Right atrium auricular region (tissue), 2 donors: ENCODE results near the gene ARSK. TPM values are rescaled to one million over a fixed set of nuclear protein-coding genes. Genes with fewer than 3 reads are reported as not detected.

ENCODE experiments used
- DNase-seq: peaks from one replicate; pipeline ENCODE4 v3.0.0-alpha.2; 2019; ENCODE audit warnings: low spot score
- H3K27ac ChIP-seq, 2 donors: fragments of 200-600 bp; sonication (generic); 1 replicate in 1 of 2; 2 replicates in 1 of 2; pipeline ENCODE4 v1.5.1; 2016 to 2019
- H3K27me3 ChIP-seq, 2 donors: fragments of 200-600 bp; sonication (generic); one replicate each; pipeline versions ENCODE4 v1.5.1 to v1.6.0; 2017 to 2019
- H3K36me3 ChIP-seq: fragments of 200-600 bp; sonication (generic); one replicate; pipeline ENCODE4 v1.5.1; 2016
- H3K4me1 ChIP-seq, 2 donors: fragments of 200-600 bp; sonication (generic); one replicate each; pipeline versions ENCODE4 v1.5.1 to v1.6.0; 2017 to 2019
- H3K4me3 ChIP-seq, 2 donors: fragments of 200-600 bp; sonication (generic); 1 replicate in 1 of 2; 2 replicates in 1 of 2; pipeline ENCODE4 v1.5.1; 2017 to 2019; ENCODE audit warnings: mild to moderate bottlenecking in 1 of 2, moderate library complexity in 1 of 2
- H3K9me3 ChIP-seq, 2 donors: fragments of 200-600 bp; sonication (generic); one replicate each; pipeline ENCODE4 v1.5.1; 2019
- total RNA-seq, 2 donors: library from RNA; depleted of rRNA; stranded (reverse); fragments of >200 nt; gene quantifications; one replicate each; pipeline ENCODE4 v1.1.0, GENCODE V29; 2016
- TF ChIP-seq, protein P1 (sequence below), 2 donors: fragments of 200-600 bp; sonication (generic); IDR thresholded peaks; one replicate each; pipeline ENCODE4 v1.5.1; 2019; ENCODE audit warnings: antibody characterized with exemption in 2 of 2

The ARSK gene
- total RNA-seq, 2 donors from 2014 or later, result 3.7 to 6.0 TPM

DNA sequence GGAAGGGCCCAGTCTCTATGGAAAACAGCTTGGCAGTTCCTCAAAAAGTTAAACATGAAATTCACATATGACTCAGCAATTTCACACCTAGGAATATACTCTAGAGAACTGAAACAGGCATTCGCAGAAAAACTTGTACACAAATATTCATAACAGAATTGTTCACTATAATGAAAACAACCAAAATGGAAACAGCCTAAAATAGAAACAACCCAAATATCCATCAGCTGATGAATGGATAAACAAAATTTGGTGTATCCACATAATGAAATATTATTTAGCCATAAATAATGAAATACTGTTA is 60.2 kb downstream of the ARSK start:
- TF ChIP-seq, protein P1, sequence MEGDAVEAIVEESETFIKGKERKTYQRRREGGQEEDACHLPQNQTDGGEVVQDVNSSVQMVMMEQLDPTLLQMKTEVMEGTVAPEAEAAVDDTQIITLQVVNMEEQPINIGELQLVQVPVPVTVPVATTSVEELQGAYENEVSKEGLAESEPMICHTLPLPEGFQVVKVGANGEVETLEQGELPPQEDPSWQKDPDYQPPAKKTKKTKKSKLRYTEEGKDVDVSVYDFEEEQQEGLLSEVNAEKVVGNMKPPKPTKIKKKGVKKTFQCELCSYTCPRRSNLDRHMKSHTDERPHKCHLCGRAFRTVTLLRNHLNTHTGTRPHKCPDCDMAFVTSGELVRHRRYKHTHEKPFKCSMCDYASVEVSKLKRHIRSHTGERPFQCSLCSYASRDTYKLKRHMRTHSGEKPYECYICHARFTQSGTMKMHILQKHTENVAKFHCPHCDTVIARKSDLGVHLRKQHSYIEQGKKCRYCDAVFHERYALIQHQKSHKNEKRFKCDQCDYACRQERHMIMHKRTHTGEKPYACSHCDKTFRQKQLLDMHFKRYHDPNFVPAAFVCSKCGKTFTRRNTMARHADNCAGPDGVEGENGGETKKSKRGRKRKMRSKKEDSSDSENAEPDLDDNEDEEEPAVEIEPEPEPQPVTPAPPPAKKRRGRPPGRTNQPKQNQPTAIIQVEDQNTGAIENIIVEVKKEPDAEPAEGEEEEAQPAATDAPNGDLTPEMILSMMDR (IDR thresholded peaks at IDR 0.05), result no peak
- Histone ChIP-seq H3K9me3 (peaks cover 0 to 12% of the 10 kb centered on the region in 2 donors), H3K27me3 (no peaks in the 10 kb centered on the region), H3K27ac (no peak overlapping the region), H3K4me1 (peaks cover 0 to 3% of the 10 kb centered on the region in 2 donors), H3K36me3 (no peaks in the 10 kb centered on the region), H3K4me3 (no peak overlapping the region)
- DNase-seq, result no peak

DNA sequence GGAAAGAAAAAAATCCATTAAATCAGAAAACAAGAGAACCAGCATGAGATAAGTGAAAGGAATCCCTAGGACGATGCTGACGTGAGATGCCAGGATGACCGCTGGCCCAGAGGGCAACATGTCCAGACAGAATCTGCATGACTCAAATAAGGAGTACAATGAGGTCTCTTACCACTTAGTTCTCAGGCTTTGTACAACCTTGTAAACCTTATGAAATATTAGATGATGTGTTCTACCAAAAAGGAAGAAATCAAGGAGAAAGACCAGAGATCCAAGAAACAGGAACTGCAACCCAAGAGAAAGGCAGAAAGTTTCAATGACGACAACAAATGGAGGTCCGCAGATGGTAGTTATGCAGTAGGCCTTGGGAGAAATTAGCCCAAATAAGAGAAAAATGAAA is 62.2 kb downstream of the ARSK start:
- no peak for DNase-seq
- Histone ChIP-seq H3K9me3 (peaks cover 0 to 12% of the 10 kb centered on the region in 2 donors), H3K36me3 (no peaks in the 10 kb centered on the region), H3K4me3 (no peak overlapping the region), H3K27ac (no peak overlapping the region), H3K4me1 (peaks cover 0 to 16% of the 10 kb centered on the region in 2 donors), H3K27me3 (no peaks in the 10 kb centered on the region)
- TF ChIP-seq, protein P1 (IDR thresholded peaks at IDR 0.05), result no peak

DNA sequence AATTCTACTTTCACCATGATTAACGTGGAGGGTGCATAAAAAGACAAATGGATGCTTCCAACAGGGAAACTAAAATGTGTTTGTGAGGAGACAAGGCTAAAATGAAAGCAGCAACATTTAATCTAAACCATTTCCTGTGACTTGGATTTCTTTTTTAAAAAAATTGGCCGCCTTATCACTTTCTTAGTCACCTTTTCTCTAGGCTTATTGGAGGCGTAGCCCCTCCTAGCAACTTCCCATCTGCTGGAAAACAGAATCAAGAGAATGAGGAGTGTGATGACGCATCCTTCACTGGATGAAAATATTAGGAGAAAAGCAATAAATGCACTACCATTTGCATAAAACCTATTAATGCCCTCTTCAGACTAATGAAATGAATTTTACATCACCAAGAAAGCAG is 64.2 kb downstream of the ARSK start:
- Histone ChIP-seq H3K4me1 (peaks cover 0 to 16% of the 10 kb centered on the region in 2 donors), H3K27me3 (no peaks in the 10 kb centered on the region)

DNA sequence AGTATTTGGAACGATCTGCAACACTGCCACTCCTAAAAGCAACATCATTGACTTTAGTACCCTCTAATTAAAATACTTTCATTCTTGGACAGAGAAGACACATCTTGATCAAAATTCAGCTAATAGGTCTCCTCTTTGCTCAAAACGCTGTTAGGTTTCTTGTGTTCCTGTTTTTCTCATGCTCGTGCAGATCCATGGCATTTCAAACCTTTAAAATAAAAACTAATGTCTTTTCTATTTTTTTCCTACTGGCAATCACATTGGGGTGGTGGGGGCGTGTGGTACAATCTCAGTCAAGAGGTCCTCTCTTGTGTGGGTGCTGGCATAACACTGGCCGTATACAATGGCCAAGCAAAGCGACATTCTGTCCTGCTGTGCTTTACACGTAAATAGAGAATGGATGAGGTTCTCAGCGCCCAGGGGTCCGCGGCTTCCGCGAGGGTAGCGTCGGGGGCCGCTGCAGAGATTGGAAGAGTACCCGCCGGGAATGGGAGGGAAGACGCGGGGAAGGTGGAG is 64.7 kb downstream of the ARSK start:
- Histone ChIP-seq H3K4me3 (peak overlapping the region; percentile 41 to 62), H3K27ac (no peak overlapping the region), H3K9me3 (no peaks in the 10 kb centered on the region), H3K36me3 (no peaks in the 10 kb centered on the region), H3K27me3 (no peaks in the 10 kb centered on the region), H3K4me1 (peaks cover 0 to 16% of the 10 kb centered on the region in 2 donors)
- TF ChIP-seq, protein P1 (IDR thresholded peaks at IDR 0.05), result no peak
- no peak for DNase-seq

More for the DNA sequence above, 64.2 kb downstream of the ARSK start:
- Histone ChIP-seq H3K36me3 (no peaks in the 10 kb centered on the region), H3K27ac (no peak overlapping the region), H3K4me3 (no peak overlapping the region), H3K9me3 (peaks cover 0 to 2% of the 10 kb centered on the region in 2 donors)
- DNase-seq, result no peak
- TF ChIP-seq, protein P1 (IDR thresholded peaks at IDR 0.05), result no peak

DNA sequence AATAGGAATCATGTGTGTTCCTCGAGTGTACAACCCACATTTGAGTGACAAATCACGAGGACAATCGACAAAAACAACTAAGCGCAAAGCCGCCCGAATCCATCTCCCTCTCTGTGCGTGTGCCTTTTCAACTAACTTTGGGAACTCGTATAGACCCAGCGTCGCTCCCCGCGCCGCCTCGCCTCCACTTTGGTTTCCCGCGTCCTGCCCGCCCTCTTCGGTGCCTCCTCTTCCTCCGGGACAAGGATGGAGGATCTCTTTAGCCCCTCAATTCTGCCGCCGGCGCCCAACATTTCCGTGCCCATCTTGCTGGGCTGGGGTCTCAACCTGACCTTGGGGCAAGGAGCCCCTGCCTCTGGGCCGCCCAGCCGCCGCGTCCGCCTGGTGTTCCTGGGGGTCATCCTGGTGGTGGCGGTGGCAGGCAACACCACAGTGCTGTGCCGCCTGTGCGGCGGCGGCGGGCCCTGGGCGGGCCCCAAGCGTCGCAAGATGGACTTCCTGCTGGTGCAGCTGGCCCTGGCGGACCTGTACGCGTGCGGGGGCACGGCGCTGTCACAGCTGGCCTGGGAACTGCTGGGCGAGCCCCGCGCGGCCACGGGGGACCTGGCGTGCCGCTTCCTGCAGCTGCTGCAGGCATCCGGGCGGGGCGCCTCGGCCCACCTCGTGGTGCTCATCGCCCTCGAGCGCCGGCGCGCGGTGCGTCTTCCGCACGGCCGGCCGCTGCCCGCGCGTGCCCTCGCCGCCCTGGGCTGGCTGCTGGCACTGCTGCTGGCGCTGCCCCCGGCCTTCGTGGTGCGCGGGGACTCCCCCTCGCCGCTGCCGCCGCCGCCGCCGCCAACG is 65.3 kb downstream of the ARSK start, which contains the start of gene GPR150:
Gene GPR150, plus strand, starts transcription at position 58 of the 840 bp plus-strand sequence. Its CDS starts 189 bp downstream, at position 247.
- TF ChIP-seq, protein P1 (IDR thresholded peaks at IDR 0.05), result peak in 1 of 2 donors; percentile 9
- H3K27me3 ChIP-seq, result no peaks in the 10 kb centered on the region
- no peak for DNase-seq
- H3K9me3 ChIP-seq, result no peaks in the 10 kb centered on the region
- peak within 1 kb of the TSS; percentile 41 to 62 for H3K4me3 ChIP-seq
- H3K27ac ChIP-seq, result peak within 1 kb of the TSS in 1 of 2 donors; percentile 23
- H3K36me3 ChIP-seq, result no peaks in the 10 kb centered on the region
- H3K4me1 ChIP-seq, result peaks cover 0 to 16% of the 10 kb centered on the region in 2 donors
